Natural killer cell treated with Interleukin-12 subunit alpha and Interleukin-12 subunit beta and Interleukin-15 and Interleukin-18, amount 100 ng/mL, for 72 hours (primary cell): ENCODE measurements around the gene RNASE8. TPM values are rescaled to one million over a fixed set of nuclear protein-coding genes. Genes with fewer than 3 reads are reported as not detected.

Source experiments
- total RNA-seq, 2 donors: library from RNA; stranded (reverse); gene quantifications; one replicate each; pipeline ENCODE4 v1.2.3, GENCODE V29; 2022

The RNASE8 gene
- total RNA-seq, 2 donors from 2014 or later: not detected

Other genes starting within 250 kb of the RNASE8 start
- gene RNASE3, start 166.4 kb upstream of the RNASE8 start, total RNA-seq: not detected
- gene RNASE2, start 102.3 kb upstream of the RNASE8 start, total RNA-seq: not detected
- gene METTL17, start 67.8 kb upstream of the RNASE8 start, total RNA-seq: 100 to 1,000 TPM in 1 of 2 donors, 10 to 100 TPM in 1; 70.5 to 101 TPM
- under 1 TPM in 1 of 2 donors, not detected in 1; 0.53 TPM for gene SLC39A2, start 58.5 kb upstream of the RNASE8 start, total RNA-seq
- 1 to 10 TPM; 1.9 to 3.1 TPM for gene NDRG2, start 32.8 kb upstream of the RNASE8 start, total RNA-seq
- gene TPPP2, start 27.6 kb upstream of the RNASE8 start, total RNA-seq: not detected
- not detected for gene RNASE13, start 23.0 kb upstream of the RNASE8 start, total RNA-seq
- gene RNASE7, start 15.5 kb upstream of the RNASE8 start, total RNA-seq: not detected
- gene ARHGEF40, start 12.5 kb downstream of the RNASE8 start, total RNA-seq: under 1 TPM; 0.36 to 0.75 TPM
- 1 to 10 TPM; 4.5 to 9.5 TPM for gene ZNF219, start 40.8 kb downstream of the RNASE8 start, total RNA-seq
- gene TMEM253, start 43.2 kb downstream of the RNASE8 start, total RNA-seq: not detected
- gene OR5AU1, start 98.2 kb downstream of the RNASE8 start, total RNA-seq: not detected
- gene HNRNPC, start 211.6 kb downstream of the RNASE8 start, total RNA-seq: 100 to 1,000 TPM; 834 to 917 TPM
- under 1 TPM in 1 of 2 donors, not detected in 1; 0.17 TPM for gene RPGRIP1, start 222.3 kb downstream of the RNASE8 start, total RNA-seq